H9 (cell line): ENCODE results near the gene SNUPN. TPM values are rescaled to one million over a fixed set of nuclear protein-coding genes. Genes with fewer than 3 reads are reported as not detected.

Experiments
- DNase-seq: peaks from one replicate; pipeline ENCODE4 v3.0.0-alpha.2; 2017
- H2AFZ ChIP-seq: one replicate; pipeline ENCODE4 v1.6.1; 2013; ENCODE audit warnings: mild to moderate bottlenecking, low read length, control low read depth, moderate library complexity
- H2AK5ac ChIP-seq: 2 replicates; pipeline ENCODE4 v1.6.1; 2013; ENCODE audit warnings: low read length, control low read depth, mixed read lengths; ENCODE audit not compliant: insufficient read length
- H2BK120ac ChIP-seq: one replicate; pipeline ENCODE4 v1.6.1; 2013; ENCODE audit warnings: low read depth, mild to moderate bottlenecking, low read length, control low read depth, inconsistent platforms; ENCODE audit not compliant: poor library complexity, severe bottlenecking
- H2BK12ac ChIP-seq: 2 replicates; pipeline ENCODE4 v1.6.1; 2013; ENCODE audit warnings: low read length, control low read depth, mixed read lengths, low read depth; ENCODE audit not compliant: insufficient read length
- H2BK15ac ChIP-seq: 2 replicates; pipeline ENCODE4 v1.6.1; 2013; ENCODE audit warnings: low read depth, low read length, control low read depth
- H2BK20ac ChIP-seq: one replicate; pipeline ENCODE4 v1.6.1; 2013; ENCODE audit warnings: low read depth, mild to moderate bottlenecking, low read length, control low read depth, inconsistent platforms; ENCODE audit not compliant: poor library complexity, severe bottlenecking
- H2BK5ac ChIP-seq: 2 replicates; pipeline ENCODE4 v1.6.1; 2013; ENCODE audit warnings: low read length, control low read depth, mixed read lengths; ENCODE audit not compliant: insufficient read length
- H3K14ac ChIP-seq: 2 replicates; pipeline ENCODE4 v1.6.1; 2013; ENCODE audit warnings: low read length, control low read depth; ENCODE audit not compliant: insufficient read depth
- H3K18ac ChIP-seq: 2 replicates; pipeline ENCODE4 v1.6.1; 2013; ENCODE audit warnings: low read depth, mild to moderate bottlenecking, mixed read lengths, low read length, control low read depth; ENCODE audit not compliant: insufficient read length
- H3K23ac ChIP-seq: 2 replicates; pipeline ENCODE4 v1.6.1; 2013; ENCODE audit warnings: low read length, control low read depth, mixed read lengths, low read depth; ENCODE audit not compliant: insufficient read length
- H3K23me2 ChIP-seq: 2 replicates; pipeline ENCODE4 v1.6.1; 2013; ENCODE audit warnings: low read depth, mild to moderate bottlenecking, mixed read lengths, low read length, control low read depth; ENCODE audit not compliant: insufficient read length, poor library complexity, severe bottlenecking
- H3K27ac ChIP-seq: 2 replicates; pipeline ENCODE4 v1.5.1; 2013; ENCODE audit warnings: low read length, control low read depth, mixed read lengths, low read depth; ENCODE audit not compliant: insufficient read length
- H3K27me3 ChIP-seq: 2 replicates; pipeline ENCODE4 v1.6.1; 2013; ENCODE audit warnings: low read length, control low read depth, inconsistent platforms; ENCODE audit not compliant: insufficient read depth
- H3K4ac ChIP-seq: 2 replicates; pipeline ENCODE4 v1.6.1; 2013; ENCODE audit warnings: low read depth, mild to moderate bottlenecking, control low read depth, inconsistent platforms, low read length, moderate library complexity
- H3K4me1 ChIP-seq: 2 replicates; pipeline ENCODE4 v1.6.1; 2013; ENCODE audit warnings: low read length, control low read depth, inconsistent platforms; ENCODE audit not compliant: insufficient read depth
- H3K4me2 ChIP-seq: 2 replicates; pipeline ENCODE4 v1.6.1; 2013; ENCODE audit warnings: low read length, control low read depth, mixed read lengths; ENCODE audit not compliant: insufficient read length, insufficient read depth
- H3K56ac ChIP-seq: 2 replicates; pipeline ENCODE4 v1.6.1; 2013; ENCODE audit warnings: low read depth, mild to moderate bottlenecking, mixed read lengths, low read length, control low read depth; ENCODE audit not compliant: insufficient read length
- H3K79me1 ChIP-seq: 2 replicates; pipeline ENCODE4 v1.6.1; 2013; ENCODE audit warnings: low read depth, mild to moderate bottlenecking, moderate library complexity, low read length, control low read depth, inconsistent platforms; ENCODE audit not compliant: insufficient read depth, poor library complexity, severe bottlenecking
- H3K79me2 ChIP-seq: 2 replicates; pipeline ENCODE4 v1.6.1; 2013; ENCODE audit warnings: low read length, control low read depth, inconsistent platforms; ENCODE audit not compliant: insufficient read depth
- H3K9ac ChIP-seq: 2 replicates; pipeline ENCODE4 v1.6.1; 2013; ENCODE audit warnings: low read length, control low read depth, mixed read lengths; ENCODE audit not compliant: insufficient read length; ENCODE audit errors: extremely low read depth
- H3K9me3 ChIP-seq: one replicate; pipeline ENCODE4 v1.6.1; 2013; ENCODE audit warnings: low read depth, low read length, inconsistent platforms; ENCODE audit not compliant: control insufficient read depth
- H3T11ph ChIP-seq: one replicate; pipeline ENCODE4 v1.6.1; 2013; ENCODE audit warnings: mild to moderate bottlenecking, low read length, control low read depth, inconsistent platforms
- H4K20me1 ChIP-seq: one replicate; pipeline ENCODE4 v1.6.1; 2013; ENCODE audit not compliant: control insufficient read depth, insufficient read length, insufficient read depth
- H4K5ac ChIP-seq: 2 replicates; pipeline ENCODE4 v1.6.1; 2013; ENCODE audit warnings: low read depth, mild to moderate bottlenecking, mixed read lengths, low read length, control low read depth; ENCODE audit not compliant: insufficient read length
- H4K8ac ChIP-seq: replicated peaks from 2 replicates; pipeline ENCODE4 v1.6.1; 2013; ENCODE audit warnings: low read length, control low read depth, mixed read lengths, low read depth; ENCODE audit not compliant: insufficient read length
- H4K91ac ChIP-seq: 2 replicates; pipeline ENCODE4 v1.6.1; 2013; ENCODE audit warnings: low read depth, mild to moderate bottlenecking, moderate library complexity, mixed read lengths, low read length, control low read depth; ENCODE audit not compliant: insufficient read length
- H3K27ac Mint-ChIP-seq, 3 experiments: 2 replicates in 2 of 3; 3 replicates in 1 of 3; pipeline ENCODE4 v1.8.0; 2020 to 2021; ENCODE audit warnings: mixed read lengths in 3 of 3, mild to moderate bottlenecking in 1 of 3, moderate library complexity in 1 of 3
- H3K27me3 Mint-ChIP-seq: 2 replicates; pipeline ENCODE4 v1.8.0; 2021; ENCODE audit warnings: low read depth, mild to moderate bottlenecking, moderate library complexity, mixed read lengths
- H3K36me3 Mint-ChIP-seq, 3 experiments: 2 replicates in 2 of 3; 3 replicates in 1 of 3; pipeline ENCODE4 v1.8.0; 2020 to 2021; ENCODE audit warnings: low read depth in 3 of 3, mixed read lengths in 3 of 3; ENCODE audit not compliant: insufficient read depth in 1 of 3
- H3K4me1 Mint-ChIP-seq, 2 experiments: 2 replicates each; pipeline ENCODE4 v1.8.0; 2020; ENCODE audit warnings: mixed read lengths in 2 of 2
- H3K4me3 Mint-ChIP-seq, 2 experiments: 2 replicates in 1 of 2; 3 replicates in 1 of 2; pipeline ENCODE4 v1.8.0; 2020 to 2021; ENCODE audit warnings: mild to moderate bottlenecking in 2 of 2, mixed read lengths in 2 of 2, moderate library complexity in 1 of 2
- H3K9me3 Mint-ChIP-seq, 2 experiments: 2 replicates in 1 of 2; 3 replicates in 1 of 2; pipeline ENCODE4 v1.8.0; 2020; ENCODE audit warnings: mild to moderate bottlenecking in 2 of 2, mixed read lengths in 2 of 2, moderate library complexity in 1 of 2
- WGBS: extraction: QIAGEN DNeasy Blood & Tissue Kit; methylation state at CpG from one replicate; pipeline ENCODE4 v1.1.7; 2013; ENCODE audit warnings: missing lambda C conversion rate, low lambda C conversion rate, mixed read lengths; ENCODE audit not compliant: insufficient read length; ENCODE audit errors: extremely low coverage; 5-methylcytosine and 5-hydroxymethylcytosine counted together
- total RNA-seq: library from RNA; stranded (reverse); gene quantifications from 2 replicates; pipeline ENCODE4 v1.2.1, GENCODE V29; 2021
- TF ChIP-seq, protein P1 (sequence below): fragments of 200-600 bp; sonication (generic); conservative IDR thresholded peaks from 3 replicates; pipeline ENCODE4 v1.8.0; 2021; ENCODE audit warnings: antibody characterized with exemption, mild to moderate bottlenecking

The SNUPN gene
- total RNA-seq, 1 experiment from 2014 or later = 32.7 TPM

DNA sequence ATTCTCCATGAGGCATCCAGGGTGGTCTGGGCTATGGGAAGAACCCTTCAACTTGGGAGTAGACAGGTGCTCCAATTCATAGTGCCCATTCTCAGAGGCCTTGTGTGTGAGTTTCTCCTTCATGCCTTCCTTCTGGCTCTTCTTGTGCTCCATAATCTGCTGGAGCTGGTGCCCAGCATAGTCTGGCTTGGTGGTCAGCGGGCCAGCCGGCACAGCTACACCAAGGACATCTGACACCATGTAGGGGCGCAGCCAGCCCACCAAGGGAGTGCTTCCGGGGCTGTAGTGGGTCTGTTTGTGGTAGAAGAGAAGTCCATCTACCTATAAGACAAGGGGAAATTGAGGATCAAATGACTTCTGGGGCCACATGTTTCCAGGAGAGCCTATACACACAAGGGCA, 27.2 kb downstream of the SNUPN start:
- TF ChIP-seq, protein P1, sequence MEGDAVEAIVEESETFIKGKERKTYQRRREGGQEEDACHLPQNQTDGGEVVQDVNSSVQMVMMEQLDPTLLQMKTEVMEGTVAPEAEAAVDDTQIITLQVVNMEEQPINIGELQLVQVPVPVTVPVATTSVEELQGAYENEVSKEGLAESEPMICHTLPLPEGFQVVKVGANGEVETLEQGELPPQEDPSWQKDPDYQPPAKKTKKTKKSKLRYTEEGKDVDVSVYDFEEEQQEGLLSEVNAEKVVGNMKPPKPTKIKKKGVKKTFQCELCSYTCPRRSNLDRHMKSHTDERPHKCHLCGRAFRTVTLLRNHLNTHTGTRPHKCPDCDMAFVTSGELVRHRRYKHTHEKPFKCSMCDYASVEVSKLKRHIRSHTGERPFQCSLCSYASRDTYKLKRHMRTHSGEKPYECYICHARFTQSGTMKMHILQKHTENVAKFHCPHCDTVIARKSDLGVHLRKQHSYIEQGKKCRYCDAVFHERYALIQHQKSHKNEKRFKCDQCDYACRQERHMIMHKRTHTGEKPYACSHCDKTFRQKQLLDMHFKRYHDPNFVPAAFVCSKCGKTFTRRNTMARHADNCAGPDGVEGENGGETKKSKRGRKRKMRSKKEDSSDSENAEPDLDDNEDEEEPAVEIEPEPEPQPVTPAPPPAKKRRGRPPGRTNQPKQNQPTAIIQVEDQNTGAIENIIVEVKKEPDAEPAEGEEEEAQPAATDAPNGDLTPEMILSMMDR = no peak
- no peaks in the 10 kb centered on the region for H3K23me2 ChIP-seq
- H3K4me1 ChIP-seq = no peaks in the 10 kb centered on the region
- H4K8ac ChIP-seq = no peak overlapping the region
- H4K20me1 ChIP-seq = no peaks in the 10 kb centered on the region
- no peaks in the 10 kb centered on the region for H3K4me1 Mint-ChIP-seq
- H3K27me3 Mint-ChIP-seq = no peaks in the 10 kb centered on the region
- no peak overlapping the region for H2AK5ac ChIP-seq
- no peak overlapping the region for H3K23ac ChIP-seq
- H3K18ac ChIP-seq = no peak overlapping the region
- H3K4ac ChIP-seq = no peak overlapping the region
- H3K9me3 Mint-ChIP-seq = no peaks in the 10 kb centered on the region
- H3K27ac Mint-ChIP-seq = peak overlapping the region in 1 of 3 experiments; percentile 54; a peak in 1 of 7 replicates
- H4K5ac ChIP-seq = no peak overlapping the region
- H3K14ac ChIP-seq = no peak overlapping the region
- H3K9me3 ChIP-seq = no peaks in the 10 kb centered on the region
- H3K27ac ChIP-seq = no peak overlapping the region
- H3K9ac ChIP-seq = no peak overlapping the region
- H3K79me2 ChIP-seq = no peaks in the 10 kb centered on the region
- H2BK120ac ChIP-seq = no peak overlapping the region
- H3K4me3 Mint-ChIP-seq = no peak overlapping the region
- H3T11ph ChIP-seq = no peak overlapping the region
- whole genome bisulfite sequencing = no CpG with 5 or more reads among the region's 4 CpGs
- no peak for DNase-seq
- no peak overlapping the region for H2AFZ ChIP-seq
- H3K36me3 Mint-ChIP-seq = peaks cover 12 to 55% (median 41%) of the 10 kb centered on the region in 3 experiments; a peak in 5 of 7 replicates
- H3K56ac ChIP-seq = no peak overlapping the region
- H3K4me2 ChIP-seq = no peak overlapping the region
- no peak overlapping the region for H2BK20ac ChIP-seq
- H2BK12ac ChIP-seq = no peak overlapping the region
- no peak overlapping the region for H4K91ac ChIP-seq
- no peaks in the 10 kb centered on the region for H3K79me1 ChIP-seq
- H2BK15ac ChIP-seq = no peak overlapping the region
- H2BK5ac ChIP-seq = no peak overlapping the region
- no peaks in the 10 kb centered on the region for H3K27me3 ChIP-seq
